WERI-Rb-1 (cell line): ENCODE data around the gene VKORC1L1.
"Not testable (repeated sequence)": the region's sequence is repeated elsewhere in the genome, so short reads cannot be mapped to it uniquely, and the experiment has no call there.

ENCODE experiments used
- DNase-seq: peaks from one replicate; pipeline ENCODE4 v3.0.0-alpha.2; 2020
- H3K27ac ChIP-seq: fragments of 250-450 bp; sonication (Bioruptor Pico); 2 replicates; pipeline ENCODE4 v1.5.1; 2020; ENCODE audit warnings: mild to moderate bottlenecking, moderate library complexity
- H3K27me3 ChIP-seq: fragments of 250-450 bp; sonication (Bioruptor Pico); 2 replicates; pipeline ENCODE4 v1.5.1; 2021; ENCODE audit warnings: mild to moderate bottlenecking, low read depth, moderate library complexity; ENCODE audit not compliant: insufficient read depth, severe bottlenecking
- H3K36me3 ChIP-seq: fragments of 250-450 bp; sonication (Bioruptor Pico); 2 replicates; pipeline ENCODE4 v1.5.1; 2020; ENCODE audit warnings: mild to moderate bottlenecking, moderate library complexity
- H3K4me3 ChIP-seq: 2 replicates; pipeline ENCODE4 v1.5.1; 2011; ENCODE audit warnings: low read depth, mild to moderate bottlenecking, control low read depth, low read length
- H3K9me3 ChIP-seq: fragments of 250-450 bp; sonication (Bioruptor Pico); 2 replicates; pipeline ENCODE4 v1.5.1; 2021; ENCODE audit warnings: mild to moderate bottlenecking, moderate library complexity; ENCODE audit not compliant: severe bottlenecking
- TF ChIP-seq, protein P1 (sequence below): IDR thresholded peaks from 2 replicates; pipeline ENCODE4 v1.5.1; 2011; ENCODE audit warnings: low read depth, mild to moderate bottlenecking, control low read depth, inconsistent platforms, low read length

VKORC1L1 gene

DNA sequence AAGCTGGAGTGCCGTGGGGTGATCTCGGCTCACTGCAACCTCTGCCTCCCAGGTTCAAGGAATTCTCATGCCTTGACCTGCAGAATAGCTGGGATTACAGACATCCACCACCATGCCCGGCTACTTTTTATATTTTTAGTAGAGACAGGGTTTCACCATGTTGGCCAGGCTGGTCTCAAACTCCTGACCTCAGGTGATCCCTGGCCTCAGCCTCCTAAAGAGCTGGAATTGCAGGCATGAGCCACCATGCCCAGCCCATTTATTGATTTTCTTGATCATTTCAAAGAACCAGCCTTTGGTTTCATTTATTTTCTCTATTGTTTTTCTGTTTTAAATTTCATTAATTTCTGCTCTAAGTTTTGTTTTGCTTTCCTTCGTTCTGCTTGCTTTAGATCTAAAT, 58.8 kb downstream of the VKORC1L1 start:
- TF ChIP-seq, protein P1, sequence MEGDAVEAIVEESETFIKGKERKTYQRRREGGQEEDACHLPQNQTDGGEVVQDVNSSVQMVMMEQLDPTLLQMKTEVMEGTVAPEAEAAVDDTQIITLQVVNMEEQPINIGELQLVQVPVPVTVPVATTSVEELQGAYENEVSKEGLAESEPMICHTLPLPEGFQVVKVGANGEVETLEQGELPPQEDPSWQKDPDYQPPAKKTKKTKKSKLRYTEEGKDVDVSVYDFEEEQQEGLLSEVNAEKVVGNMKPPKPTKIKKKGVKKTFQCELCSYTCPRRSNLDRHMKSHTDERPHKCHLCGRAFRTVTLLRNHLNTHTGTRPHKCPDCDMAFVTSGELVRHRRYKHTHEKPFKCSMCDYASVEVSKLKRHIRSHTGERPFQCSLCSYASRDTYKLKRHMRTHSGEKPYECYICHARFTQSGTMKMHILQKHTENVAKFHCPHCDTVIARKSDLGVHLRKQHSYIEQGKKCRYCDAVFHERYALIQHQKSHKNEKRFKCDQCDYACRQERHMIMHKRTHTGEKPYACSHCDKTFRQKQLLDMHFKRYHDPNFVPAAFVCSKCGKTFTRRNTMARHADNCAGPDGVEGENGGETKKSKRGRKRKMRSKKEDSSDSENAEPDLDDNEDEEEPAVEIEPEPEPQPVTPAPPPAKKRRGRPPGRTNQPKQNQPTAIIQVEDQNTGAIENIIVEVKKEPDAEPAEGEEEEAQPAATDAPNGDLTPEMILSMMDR = no peak
- Histone ChIP-seq H3K36me3 (no peaks in the 10 kb centered on the region; the same call in 1 of the 2 replicates), H3K27ac (no peak overlapping the region), H3K27me3 (no peaks in the 10 kb centered on the region), H3K9me3 (no peaks in the 10 kb centered on the region), H3K4me3 (no peak overlapping the region)
- no peak for DNase-seq

DNA sequence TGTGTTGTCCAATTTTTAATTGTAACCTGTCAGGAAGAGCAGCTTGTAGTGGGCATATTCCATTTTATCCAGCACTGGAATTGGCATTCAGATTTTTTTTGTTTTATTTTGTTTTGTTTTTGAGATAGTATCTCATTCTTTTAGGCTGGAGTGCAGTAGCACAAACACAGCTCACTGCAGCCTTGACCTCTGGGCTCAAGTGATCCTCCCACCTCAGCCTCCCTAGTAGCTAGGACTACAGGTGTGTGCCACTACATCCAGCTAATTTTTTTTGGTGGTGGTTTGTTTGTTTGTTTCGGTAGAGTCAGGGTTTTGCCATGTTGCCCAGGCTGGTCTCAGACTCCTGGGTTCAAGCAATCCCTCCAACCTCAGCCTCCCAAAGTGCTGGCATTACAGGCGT, 64.4 kb downstream of the VKORC1L1 start:
- TF ChIP-seq, protein P1 = no peak
- H3K27me3 ChIP-seq = no peaks in the 10 kb centered on the region
- no peak overlapping the region for H3K4me3 ChIP-seq
- H3K9me3 ChIP-seq = no peaks in the 10 kb centered on the region
- no peak overlapping the region for H3K27ac ChIP-seq
- no peak for DNase-seq
- H3K36me3 ChIP-seq = no peaks in the 10 kb centered on the region; the same call in none of the 2 replicates

DNA sequence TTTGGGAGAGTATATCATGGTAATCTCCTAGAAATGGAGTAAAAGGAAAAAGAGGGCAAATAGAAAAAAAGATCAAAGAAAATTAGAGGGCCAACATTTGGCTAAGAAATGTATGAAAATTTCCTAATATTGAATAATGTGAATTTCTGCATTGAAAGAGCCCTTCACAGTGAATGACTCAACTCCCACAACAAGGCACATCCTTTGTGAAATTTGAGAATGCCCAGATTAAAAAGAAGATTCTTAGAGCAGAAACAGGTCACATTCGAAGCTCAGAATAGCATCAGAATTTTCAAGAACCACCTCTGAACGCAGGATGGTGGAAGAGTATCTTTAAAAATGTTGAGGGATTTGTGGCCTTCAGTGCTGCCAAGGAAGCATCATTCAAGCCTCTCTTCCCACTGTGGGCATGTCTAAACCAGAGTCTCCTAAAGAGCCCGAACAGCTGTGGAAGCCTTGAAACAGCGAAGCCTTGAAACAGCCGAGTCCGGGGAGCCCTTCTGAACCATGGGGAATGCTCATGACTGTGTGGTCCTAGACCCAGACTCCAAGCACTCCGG, 65.5 kb downstream of the VKORC1L1 start:
- Histone ChIP-seq H3K9me3 (no peaks in the 10 kb centered on the region), H3K4me3 (no peak overlapping the region), H3K36me3 (no peaks in the 10 kb centered on the region; the same call in none of the 2 replicates), H3K27ac (no peak overlapping the region), H3K27me3 (no peaks in the 10 kb centered on the region)
- DNase-seq = no peak
- TF ChIP-seq, protein P1 = no peak

DNA sequence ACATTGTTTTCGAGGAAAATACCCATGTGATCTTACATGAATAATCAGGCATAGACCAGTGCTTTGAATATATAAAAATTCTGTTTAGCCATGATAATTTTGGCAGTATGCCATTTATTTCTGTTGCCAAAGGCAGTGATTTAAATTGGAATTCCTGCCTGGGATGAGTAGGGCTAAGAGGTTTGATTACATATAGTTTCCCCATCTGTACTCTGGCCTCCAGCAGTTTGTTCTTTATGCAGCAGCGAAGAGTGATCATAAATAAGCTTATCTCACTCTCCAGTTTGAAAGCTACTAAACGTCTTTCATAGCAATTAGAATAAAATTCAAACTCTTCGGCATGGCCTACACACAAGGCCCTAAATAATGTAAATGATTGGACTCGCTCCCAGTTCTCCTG, 72.9 kb downstream of the VKORC1L1 start:
- not testable (repeated sequence) for DNase-seq, H3K27ac ChIP-seq, H3K9me3 ChIP-seq, H3K36me3 ChIP-seq, H3K4me3 ChIP-seq, H3K27me3 ChIP-seq

DNA sequence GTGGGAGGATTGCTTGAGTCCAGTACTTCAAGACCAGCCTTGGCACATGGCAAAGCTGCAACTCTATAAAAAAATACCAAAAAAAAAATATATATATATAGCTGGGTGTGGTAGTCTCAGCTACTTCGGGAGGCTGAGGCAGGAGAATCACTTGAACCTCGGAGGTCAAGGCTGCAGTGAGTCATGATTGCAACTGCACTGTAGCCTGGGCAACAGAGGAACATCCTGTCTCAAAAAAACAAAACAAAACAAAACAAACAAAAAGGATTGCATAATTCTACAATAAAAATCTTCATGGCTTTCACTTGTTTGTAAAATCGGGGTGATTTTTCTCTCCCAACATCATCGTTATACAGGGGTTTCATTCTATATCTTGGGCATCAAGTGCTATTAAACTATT, 74.0 kb downstream of the VKORC1L1 start:
- TF ChIP-seq, protein P1 = no peak
- no peak overlapping the region for H3K4me3 ChIP-seq
- no peaks in the 10 kb centered on the region for H3K9me3 ChIP-seq
- no peak overlapping the region for H3K27ac ChIP-seq
- no peak for DNase-seq
- H3K27me3 ChIP-seq = no peaks in the 10 kb centered on the region
- H3K36me3 ChIP-seq = no peaks in the 10 kb centered on the region; the same call in 1 of the 2 replicates

DNA sequence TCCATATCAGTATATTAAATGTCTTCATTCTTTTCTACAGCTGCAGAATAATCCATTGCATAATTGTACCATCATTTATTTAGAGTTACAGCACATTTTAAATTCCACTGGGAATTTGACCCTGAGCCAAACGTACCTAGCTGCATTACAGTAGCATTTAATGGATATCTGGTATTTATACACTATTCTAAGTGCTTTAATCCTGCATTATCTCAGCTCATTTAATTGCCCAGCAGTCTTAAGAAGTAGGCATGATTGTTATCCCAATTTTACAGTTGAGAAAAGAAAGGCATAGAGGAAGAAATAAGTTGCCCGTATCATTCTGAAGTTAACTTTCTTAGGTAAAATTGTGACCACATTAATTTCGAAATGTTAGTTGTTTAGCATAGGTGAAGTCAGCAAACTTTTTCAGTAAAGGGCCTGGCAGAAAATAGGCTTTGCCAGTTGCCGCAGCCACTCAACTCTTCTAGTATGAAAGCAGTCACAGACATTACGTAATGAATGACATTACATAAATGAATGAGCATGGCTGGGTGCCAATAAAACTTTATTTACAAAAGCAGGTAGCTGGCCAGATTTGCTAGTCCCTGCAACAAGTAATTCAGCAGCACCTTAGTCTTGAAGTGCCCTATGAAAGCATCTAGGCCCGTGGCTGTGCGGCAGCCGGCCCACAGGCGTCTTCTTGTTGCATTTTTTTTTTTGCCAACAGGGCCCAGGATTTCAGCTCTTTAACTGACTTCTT, 79.1 kb downstream of the VKORC1L1 start:
- DNase-seq = no peak
- Histone ChIP-seq H3K36me3 (peaks cover 25% of the 10 kb centered on the region), H3K9me3 (no peaks in the 10 kb centered on the region), H3K4me3 (no peak overlapping the region), H3K27me3 (no peaks in the 10 kb centered on the region), H3K27ac (no peak overlapping the region)
- TF ChIP-seq, protein P1 = no peak
